AG09309 (cell line): ENCODE data around the gene EMX1.

Experiments used
- DNase-seq: peaks from one replicate; pipeline ENCODE4 v3.0.0-alpha.2; 2010; ENCODE audit warnings: low read depth
- H3K4me3 ChIP-seq: 2 replicates; pipeline ENCODE4 v1.5.1; 2011; ENCODE audit warnings: mild to moderate bottlenecking, low read depth, low read length, moderate library complexity; ENCODE audit not compliant: control insufficient read depth
- CTCF ChIP-seq: IDR thresholded peaks from 2 replicates; pipeline ENCODE4 v1.5.1; 2011; ENCODE audit warnings: mild to moderate bottlenecking, low read depth, low read length, inconsistent platforms; ENCODE audit not compliant: insufficient read depth, control insufficient read depth; ENCODE audit errors: missing control alignments

The EMX1 gene

GRCh38 chr2:72953528-72953927, 36.2 kb downstream of the EMX1 start:
- TF ChIP-seq CTCF, result no peak
- DNase-seq, result no peak

GRCh38 chr2:72953976-72954375, 36.7 kb downstream of the EMX1 start:
- TF ChIP-seq CTCF, result no peak
- no peak overlapping the region for H3K4me3 ChIP-seq
- no peak for DNase-seq

More at GRCh38 chr2:72953528-72953927, 36.2 kb downstream of the EMX1 start:
- H3K4me3 ChIP-seq, result no peak overlapping the region

DNA sequence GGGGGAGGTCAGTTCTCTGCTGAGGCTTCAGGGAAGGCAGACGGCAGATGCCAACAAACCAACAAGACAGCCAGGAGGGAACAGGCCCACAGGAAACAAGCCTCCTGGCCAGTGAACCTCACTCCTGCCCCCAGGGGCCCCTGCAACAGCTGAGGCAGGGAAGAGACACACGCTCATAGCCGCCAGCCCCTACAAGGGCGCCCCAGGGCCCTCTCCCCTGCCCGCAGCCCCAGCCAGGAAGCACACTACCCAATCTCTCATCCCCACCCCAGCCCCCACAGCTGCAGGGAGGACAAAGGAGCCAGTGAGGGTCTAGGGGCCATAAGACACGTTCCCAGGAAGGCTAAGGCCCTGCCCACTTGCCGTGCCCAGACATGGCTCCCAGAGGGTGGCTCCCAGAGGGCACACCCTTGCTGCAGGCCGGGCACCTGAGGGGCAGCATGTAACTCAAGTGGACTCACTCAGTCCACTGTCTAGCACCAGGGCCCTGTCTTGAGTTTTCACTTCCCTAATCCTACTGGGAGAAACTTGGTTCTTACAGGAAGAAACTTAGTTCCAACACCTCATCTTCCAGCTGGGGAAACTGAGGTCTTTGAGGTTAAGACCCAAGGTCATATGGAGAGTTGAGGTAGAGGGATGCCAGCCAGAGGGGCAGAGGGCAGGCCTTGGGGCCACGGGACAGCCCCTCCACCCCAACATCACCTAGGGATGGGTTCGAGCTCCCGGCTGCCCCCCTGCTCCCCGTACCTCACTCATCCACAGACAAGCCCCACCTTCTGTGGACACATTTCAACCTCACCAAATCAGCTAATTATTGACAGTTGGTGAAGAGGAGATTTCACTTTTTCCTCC, 37.3 kb downstream of the EMX1 start:
- no peak for TF ChIP-seq CTCF
- no peak for DNase-seq
- H3K4me3 ChIP-seq, result no peak overlapping the region

- TF ChIP-seq CTCF, result no peak
- no peak for DNase-seq
- no peak overlapping the region for H3K4me3 ChIP-seq
Observed at GRCh38 chr2:72955228-72956049, 38.1 kb downstream of the EMX1 start.

GRCh38 chr2:72956050-72956395, 38.7 kb downstream of the EMX1 start:
- TF ChIP-seq CTCF, result no peak
- no peak overlapping the region for H3K4me3 ChIP-seq
- no peak for DNase-seq

- TF ChIP-seq CTCF, result no peak
- no peak for DNase-seq
- no peak overlapping the region for H3K4me3 ChIP-seq
Observed at GRCh38 chr2:72956936-72957335, 39.6 kb downstream of the EMX1 start.
